ENCODE measurements around the gene RSRC2. TPM values are rescaled to one million over a fixed set of nuclear protein-coding genes. Genes with fewer than 3 reads are reported as not detected.

Gene RSRC2
- total RNA-seq, 1 experiment from 2014 or later, result 68.7 TPM

DNA sequence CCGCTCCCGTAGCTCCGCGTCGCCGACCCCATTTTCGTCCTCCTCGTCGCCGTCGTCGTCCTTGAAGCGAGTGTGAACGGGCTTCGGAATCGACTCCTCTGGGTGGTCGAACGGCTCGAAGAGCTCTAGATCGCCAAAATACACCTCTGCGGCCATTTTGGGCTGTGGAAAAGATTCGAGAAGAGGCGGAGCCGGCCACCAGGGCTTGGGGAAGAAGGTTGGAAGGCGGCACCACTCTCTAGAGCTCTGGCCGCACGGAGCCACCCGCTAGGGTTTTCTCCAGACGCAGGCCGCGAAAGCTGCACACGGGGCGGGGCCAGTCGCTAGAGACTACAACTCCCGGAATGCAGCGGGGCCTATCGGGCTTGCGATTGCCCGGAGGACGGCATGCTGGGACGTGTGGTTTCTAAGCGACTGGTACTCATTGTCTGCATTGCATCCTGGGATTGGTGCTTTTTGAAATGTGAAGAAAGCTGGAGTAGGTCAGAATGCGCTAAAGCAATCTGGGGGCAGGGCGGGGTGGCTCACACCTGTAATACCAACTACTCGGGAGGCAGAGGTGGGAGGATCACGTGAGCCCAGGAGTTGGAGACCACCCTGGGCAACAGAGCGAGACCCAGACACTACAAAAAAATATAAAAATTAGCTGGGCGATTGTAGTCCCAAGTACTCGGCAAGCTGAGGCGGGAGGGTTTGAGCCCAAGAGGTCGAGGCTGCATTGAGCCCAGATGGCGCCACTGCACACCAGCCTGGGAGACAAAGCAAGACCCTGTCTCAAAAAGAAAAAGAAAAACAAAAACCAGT lies 25.8 kb downstream of the RSRC2 start, which contains the start of gene ZCCHC8 (continued):
- TF ChIP-seq CBX3 (IDR thresholded peaks at IDR 0.05; ENCODE audit: low read depth), result peak; percentile 80; the same call in 1 of the 2 replicates
- no peak for TF ChIP-seq EZH2 (IDR thresholded peaks at IDR 0.05)
- TF ChIP-seq ELF1 (IDR thresholded peaks at IDR 0.05; ENCODE audit: borderline replicate concordance, low read depth), result no peak; the same call in 1 of the 2 replicates
- TF ChIP-seq EGR1 (IDR thresholded peaks at IDR 0.05; ENCODE audit: low read depth), result peak; percentile 54
- TF ChIP-seq ZBTB33 (IDR thresholded peaks at IDR 0.05; ENCODE audit: extremely low read depth, insufficient replicate concordance, low read length), result peak; percentile 56
- no peak for TF ChIP-seq ZNF274 (IDR thresholded peaks at IDR 0.05; ENCODE audit: low read depth, low read length)
- no peak for TF ChIP-seq CEBPB (IDR thresholded peaks at IDR 0.05; ENCODE audit: low read depth)
- peak in 2 of 3 experiments; percentile 26; a peak in 3 of 6 replicates for TF ChIP-seq CTCF (IDR thresholded peaks at IDR 0.05 in 2 of 3, conservative IDR thresholded peaks at IDR 0.05 in 1 of 3; ENCODE audit: borderline replicate concordance in 1 of 3, insufficient read depth in 1 of 3, low read depth in 2 of 3, low read length in 2 of 3)
- TF ChIP-seq SRF (IDR thresholded peaks at IDR 0.05; ENCODE audit: low read depth), result no peak
- TF ChIP-seq RAD21 (IDR thresholded peaks at IDR 0.05; ENCODE audit: low read depth), result no peak
- peak; percentile 90 for TF ChIP-seq ZFX (IDR thresholded peaks at IDR 0.05)
